ENCODE measurements around the gene ARSI. TPM values are rescaled to one million over a fixed set of nuclear protein-coding genes. Genes with fewer than 3 reads are reported as not detected.

ARSI gene
- polyA plus RNA-seq, 1 of the 3 experiments (the other 2 are of a cell fraction), result 0.20 TPM

GRCh38 chr5:150317048-150318003, 14.6 kb upstream of the ARSI start (continued):
- TF ChIP-seq GABPA (IDR thresholded peaks at IDR 0.05; ENCODE audit: low read depth) (peak; percentile 27; the same call in 1 of the 2 replicates), NRF1 (IDR thresholded peaks at IDR 0.05; ENCODE audit: low read depth, low read length) (no peak), ZBTB33 (IDR thresholded peaks at IDR 0.05; ENCODE audit: borderline replicate concordance, low read depth) (peak; percentile 90), SIN3A (IDR thresholded peaks at IDR 0.05; ENCODE audit: borderline replicate concordance, low read depth, low read length) (peak; percentile 46; the same call in 1 of the 2 replicates), YY1 (IDR thresholded peaks at IDR 0.05; ENCODE audit: low read depth) (peak; percentile 50; the same call in 1 of the 2 replicates), RFX5 (IDR thresholded peaks at IDR 0.05; ENCODE audit: low read length) (no peak), EP300 (IDR thresholded peaks at IDR 0.05; ENCODE audit: borderline replicate concordance in 1 of 2, low read depth in 1 of 2, low read length in 1 of 2) (peak; percentile 61 to 97), REST (IDR thresholded peaks at IDR 0.05; ENCODE audit: low read depth, low read length) (no peak; the same call in none of the 2 replicates), CTCF (IDR thresholded peaks at IDR 0.05) (no peak), EZH2phosphoT487 (IDR thresholded peaks at IDR 0.05; ENCODE audit: borderline replicate concordance, low read depth) (no peak), ELF1 (IDR thresholded peaks at IDR 0.05) (no peak), MEF2A (IDR thresholded peaks at IDR 0.05; ENCODE audit: borderline replicate concordance, low read depth) (no peak), CHD2 (IDR thresholded peaks at IDR 0.05; ENCODE audit: low read length, partially characterized antibody) (peak; percentile 19), IRF3 (IDR thresholded peaks at IDR 0.05; ENCODE audit: low read depth, low read length) (no peak), NFIC (IDR thresholded peaks at IDR 0.05; ENCODE audit: borderline replicate concordance) (peak; percentile 85), RXRA (IDR thresholded peaks at IDR 0.05; ENCODE audit: borderline replicate concordance, low read depth) (peak; percentile 100), JUND (IDR thresholded peaks at IDR 0.05) (peak; percentile 99), FOSL2 (IDR thresholded peaks at IDR 0.05; ENCODE audit: borderline replicate concordance, low read depth) (peak; percentile 100), TAF1 (IDR thresholded peaks at IDR 0.05; ENCODE audit: borderline replicate concordance, low read depth, low read length) (no peak), GATA2 (CRISPR knock-in tag; IDR thresholded peaks at IDR 0.05) (peak; percentile 87), USF2 (IDR thresholded peaks at IDR 0.05; ENCODE audit: borderline replicate concordance, low read depth, low read length) (no peak)
